Activated naive CD4-positive, alpha-beta T cell treated with anti-CD3 and anti-CD28 coated beads, Interleukin-2, amount 50 U/mL, for 72 hours (primary cell): Measurements from ENCODE around the gene TPO. TPM values are rescaled to one million over a fixed set of nuclear protein-coding genes. Genes with fewer than 3 reads are reported as not detected.
A peak's percentile ranks its signal among the peaks of the same experiment; 100 is the strongest.
"Not testable (repeated sequence)": the region's sequence is repeated elsewhere in the genome, so short reads cannot be mapped to it uniquely, and the experiment has no call there.

Source experiments
- ATAC-seq, 2 donors: fragments of 150-1000 bp; cut with Tn5 transposase; 2 replicates each; pipeline ENCODE4 v1.10.0; 2021; ENCODE audit warnings: mild to moderate bottlenecking in 2 of 2, moderate library complexity in 2 of 2
- DNase-seq, 2 donors: peaks; one replicate each; pipeline ENCODE4 v3.0.0; 2021 to 2022; ENCODE audit warnings: low spot score in 2 of 2
- H3K27ac Mint-ChIP-seq, 2 donors: one replicate each; pipeline ENCODE4 v1.8.0; 2022; ENCODE audit warnings: mild to moderate bottlenecking in 2 of 2, mixed read lengths in 2 of 2
- H3K36me3 Mint-ChIP-seq, 2 donors: one replicate each; pipeline ENCODE4 v1.8.0; 2022; ENCODE audit warnings: mixed read lengths in 2 of 2
- H3K9me3 Mint-ChIP-seq, 2 donors: one replicate each; pipeline ENCODE4 v1.8.0; 2022; ENCODE audit warnings: mixed read lengths in 2 of 2
- total RNA-seq, 2 donors: library from RNA; stranded (reverse); gene quantifications; one replicate each; pipeline ENCODE4 v1.2.3, GENCODE V29; 2022

The TPO gene
- total RNA-seq, 2 donors from 2014 or later, result not detected

- H3K27ac Mint-ChIP-seq, result no peak overlapping the region
- H3K36me3 Mint-ChIP-seq, result no peaks in the 10 kb centered on the region
- ATAC-seq (no peak), DNase-seq (no peak)
- peaks cover 2 to 9% of the 10 kb centered on the region in 2 donors for H3K9me3 Mint-ChIP-seq
These were observed 15.9 kb upstream of the TPO start for GRCh38 chr2:1397350-1397749.

GRCh38 chr2:1398191-1398590 is 15.1 kb upstream of the TPO start:
- ATAC-seq (no peak), DNase-seq (no peak)
- Mint-ChIP-seq H3K36me3 (peaks cover 0 to 3% of the 10 kb centered on the region in 2 donors), H3K27ac (no peak overlapping the region), H3K9me3 (peaks cover 5 to 6% of the 10 kb centered on the region in 2 donors)

- ATAC-seq (no peak), DNase-seq (no peak)
- H3K27ac Mint-ChIP-seq, result no peak overlapping the region
- H3K36me3 Mint-ChIP-seq, result peaks cover 0 to 4% of the 10 kb centered on the region in 2 donors
- peaks cover 12 to 15% of the 10 kb centered on the region in 2 donors for H3K9me3 Mint-ChIP-seq
These were observed 12.1 kb upstream of the TPO start for GRCh38 chr2:1400943-1401735.

- DNase-seq, result no peak
- no peak for ATAC-seq
- H3K36me3 Mint-ChIP-seq, result peaks cover 0 to 4% of the 10 kb centered on the region in 2 donors
- H3K9me3 Mint-ChIP-seq, result peaks cover 12 to 15% of the 10 kb centered on the region in 2 donors
- H3K27ac Mint-ChIP-seq, result no peak overlapping the region
These were observed 11.2 kb upstream of the TPO start for GRCh38 chr2:1402064-1402463.

- peaks cover 12 to 15% of the 10 kb centered on the region in 2 donors for H3K9me3 Mint-ChIP-seq
- no peak overlapping the region for H3K27ac Mint-ChIP-seq
- H3K36me3 Mint-ChIP-seq, result peaks cover 0 to 4% of the 10 kb centered on the region in 2 donors
- ATAC-seq (no peak), DNase-seq (no peak)
These were observed 9.7 kb upstream of the TPO start for GRCh38 chr2:1403565-1403964.

GRCh38 chr2:1405124-1405523 is 8.1 kb upstream of the TPO start:
- peaks cover 0 to 4% of the 10 kb centered on the region in 2 donors for H3K36me3 Mint-ChIP-seq
- ATAC-seq, result no peak
- H3K9me3 Mint-ChIP-seq, result peaks cover 12 to 15% of the 10 kb centered on the region in 2 donors
- H3K27ac Mint-ChIP-seq, result no peak overlapping the region
- no peak for DNase-seq

GRCh38 chr2:1405967-1406366 is 7.3 kb upstream of the TPO start:
- DNase-seq (no peak), ATAC-seq (no peak)
- Mint-ChIP-seq H3K27ac (no peak overlapping the region), H3K9me3 (peaks cover 12 to 15% of the 10 kb centered on the region in 2 donors), H3K36me3 (peaks cover 0 to 4% of the 10 kb centered on the region in 2 donors)

GRCh38 chr2:1406434-1406833 is 6.8 kb upstream of the TPO start:
- Mint-ChIP-seq H3K27ac (no peak overlapping the region), H3K36me3 (peaks cover 0 to 4% of the 10 kb centered on the region in 2 donors), H3K9me3 (peaks cover 12 to 15% of the 10 kb centered on the region in 2 donors)
- ATAC-seq, result no peak
- DNase-seq, result no peak

GRCh38 chr2:1407950-1408675 is 5.2 kb upstream of the TPO start:
- peaks cover 8 to 10% of the 10 kb centered on the region in 2 donors for H3K9me3 Mint-ChIP-seq
- H3K27ac Mint-ChIP-seq, result no peak overlapping the region
- ATAC-seq (no peak), DNase-seq (no peak)
- peaks cover 0 to 2% of the 10 kb centered on the region in 2 donors for H3K36me3 Mint-ChIP-seq

- DNase-seq, result no peak
- no peaks in the 10 kb centered on the region for H3K36me3 Mint-ChIP-seq
- no peaks in the 10 kb centered on the region for H3K9me3 Mint-ChIP-seq
- no peak for ATAC-seq
- peak overlapping the region in 1 of 2 donors; percentile 9 for H3K27ac Mint-ChIP-seq
These were observed 858 bp downstream of the TPO start for GRCh38 chr2:1414121-1414520.

- H3K36me3 Mint-ChIP-seq, DNase-seq, H3K9me3 Mint-ChIP-seq, H3K27ac Mint-ChIP-seq, ATAC-seq: not testable (repeated sequence)
These were observed 1.6 kb downstream of the TPO start for GRCh38 chr2:1414901-1415300.

- no peaks in the 10 kb centered on the region for H3K36me3 Mint-ChIP-seq
- DNase-seq (no peak), ATAC-seq (no peak)
- no peaks in the 10 kb centered on the region for H3K9me3 Mint-ChIP-seq
- H3K27ac Mint-ChIP-seq, result no peak overlapping the region
These were observed 2.2 kb downstream of the TPO start for GRCh38 chr2:1415501-1415900.

- DNase-seq (no peak), ATAC-seq (no peak)
- Mint-ChIP-seq H3K36me3 (no peaks in the 10 kb centered on the region), H3K9me3 (no peaks in the 10 kb centered on the region), H3K27ac (no peak overlapping the region)
These were observed 5.3 kb downstream of the TPO start for GRCh38 chr2:1418566-1418965.

GRCh38 chr2:1420746-1421480 is 7.7 kb downstream of the TPO start:
- DNase-seq, result no peak
- no peaks in the 10 kb centered on the region for H3K36me3 Mint-ChIP-seq
- no peak overlapping the region for H3K27ac Mint-ChIP-seq
- H3K9me3 Mint-ChIP-seq, result no peaks in the 10 kb centered on the region
- no peak for ATAC-seq

- ATAC-seq, result no peak
- Mint-ChIP-seq H3K36me3 (no peaks in the 10 kb centered on the region), H3K9me3 (no peaks in the 10 kb centered on the region), H3K27ac (no peak overlapping the region)
- no peak for DNase-seq
These were observed 8.5 kb downstream of the TPO start for GRCh38 chr2:1421731-1422130.

- no peaks in the 10 kb centered on the region for H3K9me3 Mint-ChIP-seq
- H3K36me3 Mint-ChIP-seq, result no peaks in the 10 kb centered on the region
- DNase-seq, result no peak
- H3K27ac Mint-ChIP-seq, result no peak overlapping the region
- ATAC-seq, result no peak
These were observed 8.9 kb downstream of the TPO start for GRCh38 chr2:1422131-1422530.

GRCh38 chr2:1422716-1423285 is 9.5 kb downstream of the TPO start:
- ATAC-seq (no peak), DNase-seq (no peak)
- no peaks in the 10 kb centered on the region for H3K9me3 Mint-ChIP-seq
- no peak overlapping the region for H3K27ac Mint-ChIP-seq
- no peaks in the 10 kb centered on the region for H3K36me3 Mint-ChIP-seq
